CD4-positive, CD25-positive, alpha-beta regulatory T cell (primary cell): Measurements from ENCODE around the gene MYO7A. TPM values are rescaled to one million over a fixed set of nuclear protein-coding genes. Genes with fewer than 3 reads are reported as not detected.

Experiments used
- ATAC-seq, 2 donors: fragments of 150-1000 bp; cut with Tn5 transposase; one replicate each; pipeline ENCODE4 v1.10.0; 2021; ENCODE audit warnings: low read depth in 2 of 2, moderate number of reproducible peaks in 2 of 2, moderate library complexity in 1 of 2
- DNase-seq, 3 donors: peaks; one replicate each; pipeline versions ENCODE4 v3.0.0 to v3.0.0-alpha.2; 2012 to 2022; ENCODE audit warnings: mixed read lengths in 1 of 3
- H3K27ac ChIP-seq: one replicate; pipeline ENCODE4 v1.7.0; 2013; ENCODE audit warnings: mild to moderate bottlenecking, low read length; ENCODE audit not compliant: insufficient read depth, poor library complexity, severe bottlenecking
- H3K27me3 ChIP-seq: one replicate; pipeline ENCODE4 v1.7.0; 2013; ENCODE audit warnings: low read length; ENCODE audit not compliant: control insufficient read depth, insufficient read depth
- H3K36me3 ChIP-seq: one replicate; pipeline ENCODE4 v1.7.0; 2013; ENCODE audit warnings: mild to moderate bottlenecking, low read length, moderate library complexity; ENCODE audit not compliant: control insufficient read depth, insufficient read depth
- H3K4me1 ChIP-seq: 2 replicates; pipeline ENCODE4 v1.7.0; 2013; ENCODE audit warnings: mild to moderate bottlenecking, low read length; ENCODE audit not compliant: insufficient read depth, control insufficient read depth, poor library complexity, severe bottlenecking
- H3K4me3 ChIP-seq: one replicate; pipeline ENCODE4 v1.7.0; 2013; ENCODE audit warnings: low read depth, mild to moderate bottlenecking, low read length, moderate library complexity
- H3K9me3 ChIP-seq, 2 experiments: 1 replicate in 1 of 2; 2 replicates in 1 of 2; pipeline ENCODE4 v1.7.0; 2013; ENCODE audit warnings: low read length in 2 of 2, mild to moderate bottlenecking in 1 of 2, moderate library complexity in 1 of 2; ENCODE audit not compliant: control insufficient read depth in 2 of 2
- H3K27ac Mint-ChIP-seq, 3 donors: one replicate each; pipeline ENCODE4 v1.8.0; 2020 to 2022; ENCODE audit warnings: mild to moderate bottlenecking in 3 of 3, mixed read lengths in 3 of 3, moderate library complexity in 2 of 3
- H3K27me3 Mint-ChIP-seq: one replicate; pipeline ENCODE4 v1.8.0; 2022; ENCODE audit warnings: mild to moderate bottlenecking, mixed read lengths
- H3K36me3 Mint-ChIP-seq: one replicate; pipeline ENCODE4 v1.8.0; 2020; ENCODE audit warnings: mixed read lengths
- H3K4me1 Mint-ChIP-seq, 4 donors: one replicate each; pipeline ENCODE4 v1.8.0; 2020 to 2022; ENCODE audit warnings: mixed read lengths in 4 of 4, mild to moderate bottlenecking in 1 of 4
- H3K4me3 Mint-ChIP-seq, 4 donors: one replicate each; pipeline ENCODE4 v1.8.0; 2020 to 2022; ENCODE audit warnings: mild to moderate bottlenecking in 4 of 4, mixed read lengths in 4 of 4, moderate library complexity in 3 of 4
- H3K9me3 Mint-ChIP-seq, 7 donors: one replicate each; pipeline ENCODE4 v1.8.0; 2020 to 2022; ENCODE audit warnings: mixed read lengths in 7 of 7, mild to moderate bottlenecking in 3 of 7, moderate library complexity in 2 of 7
- polyA plus RNA-seq, 4 donors: library from polyadenylated mRNA; unstranded; fragments of 300-500 nt; fragmentation: Illumina TruSeq; gene quantifications; one replicate each; pipeline ENCODE4 v1.2.3, GENCODE V29; 2021
- total RNA-seq: library from RNA; stranded (reverse); gene quantifications from one replicate; pipeline ENCODE4 v1.2.3, GENCODE V29; 2022

Gene MYO7A
- total and polyA plus RNA-seq, 5 donors from 2014 or later, result 0.12 to 0.84 (median 0.18) TPM; not detected in 1

GRCh38 chr11:77206264-77207018 lies 78.4 kb downstream of the MYO7A start:
- no peak for ATAC-seq
- no peak overlapping the region for H3K4me3 ChIP-seq
- Mint-ChIP-seq H3K27me3 (no peaks in the 10 kb centered on the region), H3K9me3 (no peaks in the 10 kb centered on the region), H3K27ac (no peak overlapping the region), H3K4me1 (no peaks in the 10 kb centered on the region), H3K36me3 (no peaks in the 10 kb centered on the region), H3K4me3 (no peak overlapping the region)
- no peaks in the 10 kb centered on the region for H3K27me3 ChIP-seq
- no peaks in the 10 kb centered on the region for H3K36me3 ChIP-seq
- H3K9me3 ChIP-seq, result no peaks in the 10 kb centered on the region
- no peak for DNase-seq
- no peaks in the 10 kb centered on the region for H3K4me1 ChIP-seq
- no peak overlapping the region for H3K27ac ChIP-seq

GRCh38 chr11:77207019-77207485 lies 79.0 kb downstream of the MYO7A start:
- peak overlapping the region in 1 of 3 donors; percentile 40 for H3K27ac Mint-ChIP-seq
- Histone ChIP-seq H3K9me3 (no peaks in the 10 kb centered on the region), H3K4me3 (no peak overlapping the region), H3K4me1 (no peaks in the 10 kb centered on the region), H3K27ac (no peak overlapping the region), H3K27me3 (no peaks in the 10 kb centered on the region), H3K36me3 (no peaks in the 10 kb centered on the region)
- H3K36me3 Mint-ChIP-seq, result no peaks in the 10 kb centered on the region
- H3K4me3 Mint-ChIP-seq, result no peak overlapping the region
- no peaks in the 10 kb centered on the region for H3K4me1 Mint-ChIP-seq
- DNase-seq (no peak), ATAC-seq (no peak)
- no peaks in the 10 kb centered on the region for H3K9me3 Mint-ChIP-seq
- no peaks in the 10 kb centered on the region for H3K27me3 Mint-ChIP-seq

GRCh38 chr11:77207618-77208313 lies 79.7 kb downstream of the MYO7A start:
- H3K9me3 ChIP-seq, result no peaks in the 10 kb centered on the region
- no peak overlapping the region for H3K4me3 ChIP-seq
- H3K27me3 ChIP-seq, result no peaks in the 10 kb centered on the region
- Mint-ChIP-seq H3K4me3 (no peak overlapping the region), H3K27me3 (no peaks in the 10 kb centered on the region), H3K9me3 (no peaks in the 10 kb centered on the region), H3K4me1 (no peaks in the 10 kb centered on the region), H3K36me3 (no peaks in the 10 kb centered on the region), H3K27ac (no peak overlapping the region)
- no peak overlapping the region for H3K27ac ChIP-seq
- H3K4me1 ChIP-seq, result no peaks in the 10 kb centered on the region
- no peak for ATAC-seq
- DNase-seq, result no peak
- no peaks in the 10 kb centered on the region for H3K36me3 ChIP-seq

GRCh38 chr11:77208535-77208934 lies 80.5 kb downstream of the MYO7A start:
- no peak for DNase-seq
- H3K27me3 Mint-ChIP-seq, result no peaks in the 10 kb centered on the region
- H3K27ac Mint-ChIP-seq, result peak overlapping the region in 1 of 3 donors; percentile 20

DNA sequence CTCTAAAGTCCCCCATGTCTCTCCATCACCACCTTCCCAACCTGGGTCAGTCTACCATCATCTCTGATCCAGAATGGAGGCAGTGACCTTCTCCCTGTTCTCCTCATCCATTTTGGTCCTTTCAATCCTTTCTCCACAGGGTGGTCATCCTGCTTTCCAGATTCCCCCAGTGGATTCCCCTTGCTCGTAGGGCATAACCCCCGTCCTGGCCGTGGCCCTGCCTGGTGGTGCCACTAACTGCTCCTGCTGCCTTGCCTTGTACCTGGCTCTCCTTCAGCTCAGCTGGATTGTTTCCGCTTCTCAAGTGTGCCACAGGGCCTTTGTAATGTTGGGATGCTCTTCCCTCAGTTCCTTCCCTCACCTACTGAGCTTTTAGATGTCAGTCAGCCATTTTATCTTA lies 81.6 kb downstream of the MYO7A start:
- no peaks in the 10 kb centered on the region for H3K9me3 ChIP-seq
- no peak overlapping the region for H3K4me3 Mint-ChIP-seq
- no peaks in the 10 kb centered on the region for H3K4me1 ChIP-seq
- H3K9me3 Mint-ChIP-seq, result no peaks in the 10 kb centered on the region
- H3K27ac Mint-ChIP-seq, result no peak overlapping the region
- H3K4me1 Mint-ChIP-seq, result no peaks in the 10 kb centered on the region
- no peaks in the 10 kb centered on the region for H3K36me3 Mint-ChIP-seq
- H3K27ac ChIP-seq, result no peak overlapping the region
- DNase-seq (no peak), ATAC-seq (no peak)
- H3K4me3 ChIP-seq, result no peak overlapping the region
- no peaks in the 10 kb centered on the region for H3K27me3 Mint-ChIP-seq
- H3K27me3 ChIP-seq, result no peaks in the 10 kb centered on the region
- no peaks in the 10 kb centered on the region for H3K36me3 ChIP-seq

More at GRCh38 chr11:77208535-77208934, 80.5 kb downstream of the MYO7A start:
- Histone ChIP-seq H3K27me3 (no peaks in the 10 kb centered on the region), H3K4me3 (no peak overlapping the region), H3K9me3 (no peaks in the 10 kb centered on the region), H3K4me1 (no peaks in the 10 kb centered on the region), H3K36me3 (no peaks in the 10 kb centered on the region), H3K27ac (no peak overlapping the region)
- H3K9me3 Mint-ChIP-seq, result no peaks in the 10 kb centered on the region
- H3K4me3 Mint-ChIP-seq, result no peak overlapping the region
- H3K4me1 Mint-ChIP-seq, result no peaks in the 10 kb centered on the region
- no peak for ATAC-seq
- no peaks in the 10 kb centered on the region for H3K36me3 Mint-ChIP-seq

DNA sequence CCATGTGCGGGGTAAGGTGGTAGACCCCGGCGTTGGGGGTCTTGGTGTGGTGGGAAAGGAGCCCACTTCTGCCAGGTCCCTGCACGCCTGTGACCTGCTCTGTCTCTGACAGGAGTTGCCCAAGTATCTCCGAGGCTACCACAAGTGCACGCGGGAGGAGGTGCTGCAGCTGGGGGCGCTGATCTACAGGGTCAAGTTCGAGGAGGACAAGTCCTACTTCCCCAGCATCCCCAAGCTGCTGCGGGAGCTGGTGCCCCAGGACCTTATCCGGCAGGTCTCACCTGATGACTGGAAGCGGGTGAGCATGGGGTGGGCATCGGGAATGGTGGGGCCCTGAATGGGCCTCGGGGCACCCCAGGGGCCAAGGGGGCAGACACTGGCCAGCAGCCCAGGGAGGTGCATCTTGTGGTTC lies 83.0 kb downstream of the MYO7A start:
- no peak for ATAC-seq
- no peak overlapping the region for H3K4me3 ChIP-seq
- no peaks in the 10 kb centered on the region for H3K36me3 Mint-ChIP-seq
- no peak overlapping the region for H3K27ac ChIP-seq
- H3K4me1 Mint-ChIP-seq, result no peaks in the 10 kb centered on the region
- H3K27me3 Mint-ChIP-seq, result no peaks in the 10 kb centered on the region
- H3K27ac Mint-ChIP-seq, result no peak overlapping the region
- DNase-seq, result no peak
- no peaks in the 10 kb centered on the region for H3K4me1 ChIP-seq
- no peaks in the 10 kb centered on the region for H3K9me3 ChIP-seq
- no peaks in the 10 kb centered on the region for H3K9me3 Mint-ChIP-seq
- no peaks in the 10 kb centered on the region for H3K36me3 ChIP-seq
- H3K27me3 ChIP-seq, result no peaks in the 10 kb centered on the region
- no peak overlapping the region for H3K4me3 Mint-ChIP-seq

GRCh38 chr11:77211594-77212251 lies 83.7 kb downstream of the MYO7A start:
- no peaks in the 10 kb centered on the region for H3K9me3 ChIP-seq
- no peaks in the 10 kb centered on the region for H3K36me3 Mint-ChIP-seq
- DNase-seq (no peak), ATAC-seq (no peak)
- no peak overlapping the region for H3K27ac Mint-ChIP-seq
- no peaks in the 10 kb centered on the region for H3K4me1 Mint-ChIP-seq
- no peak overlapping the region for H3K4me3 ChIP-seq
- no peak overlapping the region for H3K4me3 Mint-ChIP-seq
- no peaks in the 10 kb centered on the region for H3K9me3 Mint-ChIP-seq
- H3K27me3 Mint-ChIP-seq, result no peaks in the 10 kb centered on the region
- H3K27ac ChIP-seq, result no peak overlapping the region
- H3K4me1 ChIP-seq, result no peaks in the 10 kb centered on the region
- H3K27me3 ChIP-seq, result no peaks in the 10 kb centered on the region
- H3K36me3 ChIP-seq, result no peaks in the 10 kb centered on the region
